GM18498 (cell line): ENCODE results near the gene RND3.

Experiments used
- ATAC-seq: cut with Tn5 transposase; IDR thresholded peaks from one replicate; pipeline ENCODE4 v1.9.1; 2021; ENCODE audit warnings: mild to moderate bottlenecking, moderate library complexity; ENCODE audit not compliant: unreplicated experiment

Gene RND3

DNA sequence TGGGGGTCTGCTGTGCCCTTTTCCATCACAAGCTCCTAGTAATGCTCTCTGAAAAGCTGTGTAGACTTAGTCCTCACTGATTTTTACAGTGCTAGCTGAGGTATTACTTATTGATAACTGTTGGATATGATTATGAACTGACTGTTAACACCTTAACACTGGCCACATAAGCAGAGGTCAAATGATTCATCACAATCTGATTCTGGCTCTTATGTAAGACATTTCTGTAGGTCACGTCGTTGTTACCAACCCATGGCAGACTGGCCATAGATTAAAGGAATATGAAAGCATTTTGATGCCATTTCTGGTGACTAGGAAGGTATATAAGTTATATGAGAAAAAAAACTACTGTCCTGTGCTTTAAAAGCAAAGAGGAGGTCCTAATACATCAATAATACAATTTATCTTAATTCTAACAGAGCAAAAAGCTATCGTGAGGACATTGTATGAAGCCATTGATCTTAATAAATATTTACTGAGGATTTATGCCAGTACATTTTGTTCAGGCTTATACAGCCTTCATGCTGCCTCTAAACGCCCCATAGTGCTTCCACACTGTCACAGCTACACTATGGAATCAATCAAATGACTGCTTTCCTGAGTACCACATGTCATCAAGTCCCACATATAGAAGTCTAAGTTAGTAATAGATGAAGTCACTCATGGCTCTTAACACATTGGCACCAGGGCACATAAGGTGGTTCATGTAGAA lies 6.9 kb upstream of the RND3 start:
- ATAC-seq, result no peak

DNA sequence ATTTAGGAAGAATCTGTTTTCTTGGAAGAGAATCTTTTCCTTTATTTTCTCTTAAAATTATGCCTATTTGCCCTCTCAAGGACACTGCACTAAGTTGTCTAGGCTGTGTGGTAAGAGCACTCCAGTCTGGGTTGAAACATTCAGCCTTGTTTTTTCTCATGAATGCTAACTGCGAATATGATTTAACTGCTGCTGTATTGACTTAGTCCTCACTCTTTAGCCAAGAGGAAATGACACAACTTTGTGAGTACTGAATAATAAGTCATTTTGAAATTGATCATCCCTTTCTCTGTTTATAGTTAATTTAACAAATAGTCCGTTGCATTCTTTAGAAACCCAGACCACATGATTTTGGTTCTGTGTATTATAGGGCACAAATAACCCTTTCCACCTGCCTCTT lies 4.5 kb upstream of the RND3 start:
- ATAC-seq, result no peak

- no peak for ATAC-seq
Observed at GRCh38 chr2:150491430-150491829, 4.0 kb upstream of the RND3 start.

GRCh38 chr2:150490466-150490865 lies 3.0 kb upstream of the RND3 start:
- ATAC-seq, result no peak

DNA sequence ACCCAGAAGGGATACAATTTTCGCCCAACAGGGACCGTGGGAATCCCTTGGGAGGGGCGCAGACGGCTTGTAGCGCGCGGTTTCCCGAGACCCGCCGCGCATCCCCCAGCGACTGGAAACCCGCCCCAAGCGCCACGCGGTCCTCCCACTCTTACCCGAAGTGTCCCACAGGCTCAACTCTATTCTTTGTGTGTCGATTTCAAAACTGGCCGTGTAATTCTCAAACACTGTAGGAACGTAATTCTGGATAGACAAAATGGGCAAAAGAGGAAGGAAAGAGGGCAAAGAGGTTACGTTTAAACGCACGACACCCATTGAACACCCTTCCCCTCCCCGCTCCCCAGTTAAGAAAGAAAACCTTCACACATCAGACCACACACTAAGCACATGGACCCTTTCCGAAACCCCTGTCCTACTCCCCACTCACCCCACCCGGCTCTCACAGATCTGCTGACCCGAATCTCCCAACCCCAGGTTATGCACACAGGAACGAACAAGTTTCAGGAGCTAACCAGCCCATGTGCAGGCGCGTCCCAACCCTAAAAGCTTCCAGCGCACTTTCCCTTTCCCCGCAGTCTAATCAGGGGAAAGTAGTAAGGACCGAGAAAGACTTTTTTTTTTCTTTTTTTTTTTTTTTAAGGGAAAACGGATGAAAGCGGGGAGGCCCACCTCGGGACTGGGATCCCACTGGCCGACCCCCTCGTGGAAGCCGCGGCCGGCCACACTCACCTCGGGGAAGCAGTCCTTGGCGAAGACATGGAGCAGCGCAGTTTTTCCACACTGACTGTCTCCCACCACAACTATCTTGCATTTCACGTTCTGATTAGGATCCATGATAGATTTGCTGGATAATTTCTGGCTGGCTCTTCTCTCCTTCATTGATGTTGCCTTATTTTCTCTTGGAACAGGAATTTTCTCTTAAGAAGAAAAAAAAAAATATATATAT lies 655 bp downstream of the RND3 start:
- no peak for ATAC-seq

- no peak for ATAC-seq
Observed at GRCh38 chr2:150485871-150486538, 1.5 kb downstream of the RND3 start.

GRCh38 chr2:150485114-150485870 lies 2.2 kb downstream of the RND3 start:
- ATAC-seq, result peak; percentile 45

- no peak for ATAC-seq
Observed at GRCh38 chr2:150484461-150485021, 2.9 kb downstream of the RND3 start.

GRCh38 chr2:150484006-150484405 lies 3.5 kb downstream of the RND3 start:
- no peak for ATAC-seq

DNA sequence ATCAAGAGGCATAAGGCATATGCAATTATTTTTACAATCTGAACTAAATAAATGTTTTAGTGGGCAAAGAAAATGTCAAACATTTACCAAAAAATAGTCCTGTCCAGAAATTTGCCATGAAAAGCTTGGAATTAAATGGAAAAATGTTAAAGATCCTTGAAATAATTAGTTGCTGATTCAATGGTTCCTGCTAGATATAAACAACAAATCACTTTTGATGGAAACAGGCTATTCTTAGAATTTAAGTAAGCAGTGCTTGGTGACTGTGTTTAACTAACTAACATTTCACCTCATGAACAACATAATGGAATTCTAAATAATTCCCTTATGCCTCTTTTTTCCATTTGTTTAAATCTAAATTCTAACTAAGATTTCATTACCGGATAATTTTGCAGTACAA lies 3.9 kb downstream of the RND3 start:
- no peak for ATAC-seq

DNA sequence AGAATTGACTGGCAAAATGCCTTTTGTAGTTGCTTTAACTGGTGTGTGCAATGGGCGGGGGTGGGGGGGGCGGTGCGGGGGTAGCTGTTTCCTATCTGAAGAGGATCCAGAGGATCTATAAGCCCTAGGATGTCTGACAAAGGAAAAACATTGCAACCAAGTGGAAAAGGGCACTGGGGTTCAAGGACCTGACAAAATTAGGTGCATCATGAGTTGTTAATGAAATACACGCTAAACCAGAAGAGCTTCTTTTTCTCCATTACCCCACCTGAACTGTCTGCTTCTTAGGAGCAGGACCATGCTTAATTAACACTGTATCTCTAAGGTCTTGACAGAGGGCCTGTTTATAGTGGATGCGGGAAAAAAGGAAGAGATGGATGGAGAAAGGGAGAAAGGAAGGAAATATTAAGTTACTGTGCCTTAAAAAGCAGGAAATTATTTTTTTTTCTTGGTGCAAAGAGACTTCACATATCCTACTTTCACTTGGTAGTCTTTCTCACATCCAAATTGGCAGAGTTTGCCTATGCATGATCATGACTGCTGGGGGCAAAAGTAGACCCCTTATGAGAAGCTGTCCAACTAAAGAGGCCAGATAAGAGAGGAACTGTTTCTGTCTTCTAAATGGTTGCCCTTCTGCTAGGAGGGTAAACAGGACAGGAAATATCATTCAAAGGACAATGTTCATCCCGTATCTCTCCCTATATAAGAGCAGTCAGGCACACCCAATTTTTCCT lies 4.6 kb downstream of the RND3 start:
- no peak for ATAC-seq

- ATAC-seq, result no peak
Observed at GRCh38 chr2:150482111-150482510, 5.4 kb downstream of the RND3 start.

- ATAC-seq, result no peak
Observed at GRCh38 chr2:150480971-150481830, 6.3 kb downstream of the RND3 start.

DNA sequence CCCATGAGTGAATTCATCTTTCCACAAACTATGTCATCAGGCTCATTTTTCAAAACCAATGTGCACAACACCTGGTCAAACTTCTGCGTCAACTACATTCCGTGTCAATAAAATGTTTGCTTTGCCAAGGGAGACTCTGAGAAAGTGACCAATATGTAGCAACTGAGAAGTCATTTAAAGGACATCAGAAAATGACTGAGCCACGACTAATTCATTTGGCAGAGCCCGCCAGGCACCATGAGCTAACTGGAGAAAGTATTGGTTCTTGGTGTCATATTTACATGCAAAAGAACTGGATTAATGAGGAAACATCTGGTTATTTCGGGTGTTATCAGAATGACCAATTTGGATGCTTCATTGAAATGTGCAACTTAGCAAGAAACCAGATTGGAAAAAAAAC lies 7.2 kb downstream of the RND3 start:
- ATAC-seq, result no peak

DNA sequence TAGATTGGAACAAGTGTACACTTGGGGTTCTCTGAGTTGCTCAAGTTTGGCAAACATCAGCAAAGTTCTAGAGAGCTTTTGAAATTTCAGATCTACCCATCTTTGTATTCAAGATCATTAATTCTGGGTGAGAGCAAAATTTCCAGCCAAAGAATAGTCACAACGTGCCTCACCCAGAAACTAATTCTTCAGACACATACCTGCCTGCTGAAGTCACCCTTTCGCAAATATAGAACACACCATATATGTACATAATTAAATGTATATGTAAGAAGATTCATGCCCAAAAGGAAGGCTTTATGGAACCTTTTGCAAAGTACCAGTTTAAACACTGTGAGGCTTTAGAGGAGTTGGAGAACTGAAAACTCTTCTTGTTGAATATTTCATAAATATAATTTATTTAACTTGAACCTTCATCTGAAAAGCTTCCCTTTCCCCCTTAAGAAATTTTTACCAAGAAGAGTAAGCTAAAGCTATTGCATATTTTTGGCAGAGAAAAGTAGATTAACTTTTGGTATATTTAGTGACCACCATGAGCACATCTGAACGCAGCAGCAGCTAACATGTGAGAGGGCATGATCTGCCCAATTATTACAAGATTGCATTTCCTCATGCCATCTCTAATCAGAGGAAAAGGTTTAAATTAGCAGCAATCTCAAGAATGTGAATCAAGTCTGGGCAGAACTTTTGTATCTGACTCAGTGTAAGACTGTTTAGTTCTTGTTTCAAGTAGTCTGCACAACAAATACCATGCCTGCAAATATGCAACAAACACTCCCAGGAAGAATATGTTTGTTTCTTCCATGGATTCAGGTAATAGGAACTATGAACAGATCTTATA lies 8.2 kb downstream of the RND3 start:
- no peak for ATAC-seq

- no peak for ATAC-seq
Observed at GRCh38 chr2:150478200-150478974, 9.1 kb downstream of the RND3 start.

DNA sequence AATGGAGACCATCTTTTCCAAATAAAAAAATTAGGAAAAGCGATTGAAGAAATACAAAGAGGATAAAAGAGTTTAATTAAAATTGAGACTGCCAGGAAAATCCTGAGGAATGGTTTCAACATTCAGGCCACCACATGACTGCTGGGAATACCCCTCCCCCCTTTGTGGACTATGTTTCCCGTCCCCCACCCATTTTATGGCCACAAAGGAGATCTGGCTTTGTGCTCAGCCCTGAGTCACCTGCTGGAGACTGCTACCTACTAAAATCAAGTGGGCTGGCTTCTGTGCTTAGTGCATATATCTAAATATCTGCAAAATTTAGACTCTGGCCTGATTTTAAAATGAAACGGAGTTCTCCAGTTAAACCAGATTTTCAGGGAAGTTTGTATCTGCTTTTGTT lies 10.1 kb downstream of the RND3 start:
- ATAC-seq, result no peak
